Prostate gland (tissue), 2 donors: ENCODE data around the gene RASSF5.

Experiments
- CTCF ChIP-seq, 4 experiments: fragments of 200-600 bp in 2 of 4; fragments of 450-650 bp in 2 of 4; sonication (generic) in 2 of 4; IDR thresholded peaks; 1 replicate in 3 of 4; 2 replicates in 1 of 4; pipeline ENCODE4 v1.5.1; 2016 to 2019; ENCODE audit warnings: antibody characterized with exemption in 4 of 4, mild to moderate bottlenecking in 2 of 4, moderate library complexity in 2 of 4
- POLR2A ChIP-seq: fragments of 450-650 bp; IDR thresholded peaks from one replicate; pipeline ENCODE4 v1.6.1; 2016; ENCODE audit warnings: antibody characterized with exemption, mild to moderate bottlenecking
- POLR2AphosphoS5 ChIP-seq: sonication (generic); formaldehyde crosslinking; IDR thresholded peaks from one replicate; pipeline ENCODE4 v1.6.1; 2017; ENCODE audit warnings: antibody characterized with exemption

GRCh38 chr1:206591696-206592095 lies 84.4 kb downstream of the RASSF5 start:
- TF ChIP-seq CTCF (IDR thresholded peaks at IDR 0.05) (no peak), POLR2AphosphoS5 (no peak), POLR2A (no peak)
